ENCODE results near the gene CAMK2N2. TPM values are rescaled to one million over a fixed set of nuclear protein-coding genes. Genes with fewer than 3 reads are reported as not detected.

Gene CAMK2N2
- total and polyA plus RNA-seq, 9 of the 15 experiments (the other 6 are each of a cell fraction or from before 2014, with no cell fraction given), result 0.08 to 0.22 (median 0.11) TPM; not detected in 5

DNA sequence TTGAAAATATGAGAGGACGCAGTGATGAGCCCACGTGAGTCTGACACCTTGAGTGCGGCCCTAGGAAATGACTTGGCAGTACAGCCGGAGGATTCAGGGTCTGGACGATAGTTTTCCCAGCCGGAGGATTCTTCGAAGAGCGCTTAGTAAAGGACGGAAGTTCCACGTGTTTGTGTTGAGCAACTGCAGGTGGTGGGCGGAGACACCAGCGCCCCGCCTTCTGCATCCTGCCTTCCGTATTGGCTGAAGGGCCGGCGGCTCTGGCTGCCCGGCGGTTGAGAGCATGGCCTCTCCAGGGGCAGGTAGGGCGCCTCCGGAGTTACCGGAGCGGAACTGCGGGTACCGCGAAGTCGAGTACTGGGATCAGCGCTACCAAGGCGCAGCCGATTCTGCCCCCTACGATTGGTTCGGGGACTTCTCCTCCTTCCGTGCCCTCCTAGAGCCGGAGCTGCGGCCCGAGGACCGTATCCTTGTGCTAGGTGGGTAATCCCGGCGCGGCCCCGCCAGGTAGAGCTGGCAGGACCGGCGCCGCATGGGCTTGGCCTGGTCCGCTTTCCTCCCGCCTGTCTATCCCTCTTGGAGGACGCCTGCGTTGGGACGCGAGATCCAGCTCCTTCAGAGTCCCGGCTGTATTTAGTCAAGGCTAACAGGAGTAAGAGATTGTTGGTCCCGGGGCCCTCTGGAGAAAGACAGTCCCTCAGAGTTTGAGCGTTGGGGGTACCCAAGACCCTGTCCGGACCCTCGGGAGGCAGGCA is 11.8 kb downstream of the CAMK2N2 start, which contains the start of gene EEF1AKMT4 (continued):
- no peak; the same call in 1 of the 2 replicates for TF ChIP-seq ARID1B (IDR thresholded peaks at IDR 0.05)
- TF ChIP-seq LEF1 (IDR thresholded peaks at IDR 0.05), result 0 out of 2 replicates have a peak, but pooled peaks have one; percentile 16
- TF ChIP-seq ZNF316 (IDR thresholded peaks at IDR 0.05), result peak; percentile 48; the same call in 1 of the 2 replicates
- peak; percentile 52 to 94; a peak in 3 of 4 replicates for TF ChIP-seq HDAC1 (IDR thresholded peaks at IDR 0.05)
- peak; percentile 77; the same call in 1 of the 2 replicates for TF ChIP-seq HMGXB4 (CRISPR knock-in tag; IDR thresholded peaks at IDR 0.05)
- TF ChIP-seq EP400 (IDR thresholded peaks at IDR 0.05), result peak; percentile 92
- no peak for TF ChIP-seq ZNF41 (CRISPR knock-in tag; conservative IDR thresholded peaks at IDR 0.05)
- TF ChIP-seq ZNF280A (IDR thresholded peaks at IDR 0.05; ENCODE audit: low read depth, partially characterized antibody), result no peak
- 0 out of 2 replicates have a peak, but pooled peaks have one; percentile 21 for TF ChIP-seq ZNF431 (CRISPR knock-in tag; IDR thresholded peaks at IDR 0.05)
- TF ChIP-seq TAF7 (tag; IDR thresholded peaks at IDR 0.05), result no peak
- TF ChIP-seq HMG20A (CRISPR knock-in tag; conservative IDR thresholded peaks at IDR 0.05), result no peak
- peak; percentile 38; the same call in 1 of the 2 replicates for TF ChIP-seq CHD2 (IDR thresholded peaks at IDR 0.05; ENCODE audit: low read depth, low read length)
- no peak; the same call in 1 of the 2 replicates for TF ChIP-seq CXXC5 (CRISPR knock-in tag; IDR thresholded peaks at IDR 0.05)
- TF ChIP-seq BCLAF1 (IDR thresholded peaks at IDR 0.05; ENCODE audit: borderline replicate concordance in 1 of 2, control insufficient read depth in 1 of 2, low read depth in 2 of 2, low read length in 1 of 2), result no peak
- no peak for TF ChIP-seq ARHGAP35 (IDR thresholded peaks at IDR 0.05; ENCODE audit: partially characterized antibody)
- TF ChIP-seq BCOR (IDR thresholded peaks at IDR 0.05), result no peak
- TF ChIP-seq ETV1 (tag; conservative IDR thresholded peaks at IDR 0.05; ENCODE audit: low read depth), result peak; percentile 59
- peak in 1 of 2 experiments; percentile 60; a peak in 1 of 4 replicates for TF ChIP-seq MAZ (CRISPR knock-in tag; conservative IDR thresholded peaks at IDR 0.05 in 1 of 2, IDR thresholded peaks at IDR 0.05 in 1 of 2)
- TF ChIP-seq LARP7 (IDR thresholded peaks at IDR 0.05), result no peak
- TF ChIP-seq, protein P1, sequence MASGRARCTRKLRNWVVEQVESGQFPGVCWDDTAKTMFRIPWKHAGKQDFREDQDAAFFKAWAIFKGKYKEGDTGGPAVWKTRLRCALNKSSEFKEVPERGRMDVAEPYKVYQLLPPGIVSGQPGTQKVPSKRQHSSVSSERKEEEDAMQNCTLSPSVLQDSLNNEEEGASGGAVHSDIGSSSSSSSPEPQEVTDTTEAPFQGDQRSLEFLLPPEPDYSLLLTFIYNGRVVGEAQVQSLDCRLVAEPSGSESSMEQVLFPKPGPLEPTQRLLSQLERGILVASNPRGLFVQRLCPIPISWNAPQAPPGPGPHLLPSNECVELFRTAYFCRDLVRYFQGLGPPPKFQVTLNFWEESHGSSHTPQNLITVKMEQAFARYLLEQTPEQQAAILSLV (tag; IDR thresholded peaks at IDR 0.05), result peak; percentile 69
- TF ChIP-seq, protein P2, sequence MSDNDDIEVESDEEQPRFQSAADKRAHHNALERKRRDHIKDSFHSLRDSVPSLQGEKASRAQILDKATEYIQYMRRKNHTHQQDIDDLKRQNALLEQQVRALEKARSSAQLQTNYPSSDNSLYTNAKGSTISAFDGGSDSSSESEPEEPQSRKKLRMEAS (CRISPR knock-in tag; IDR thresholded peaks at IDR 0.05), result peak; percentile 94

All from K562 (cell line).